SKM-1 (cell line): Measurements from ENCODE around the gene AGMO.

Source experiments
- DNase-seq: peaks from one replicate; lab custom pipeline; 2025; ENCODE audit not compliant: unreplicated experiment; lab: John Stamatoyannopoulos, UW

AGMO gene

DNA sequence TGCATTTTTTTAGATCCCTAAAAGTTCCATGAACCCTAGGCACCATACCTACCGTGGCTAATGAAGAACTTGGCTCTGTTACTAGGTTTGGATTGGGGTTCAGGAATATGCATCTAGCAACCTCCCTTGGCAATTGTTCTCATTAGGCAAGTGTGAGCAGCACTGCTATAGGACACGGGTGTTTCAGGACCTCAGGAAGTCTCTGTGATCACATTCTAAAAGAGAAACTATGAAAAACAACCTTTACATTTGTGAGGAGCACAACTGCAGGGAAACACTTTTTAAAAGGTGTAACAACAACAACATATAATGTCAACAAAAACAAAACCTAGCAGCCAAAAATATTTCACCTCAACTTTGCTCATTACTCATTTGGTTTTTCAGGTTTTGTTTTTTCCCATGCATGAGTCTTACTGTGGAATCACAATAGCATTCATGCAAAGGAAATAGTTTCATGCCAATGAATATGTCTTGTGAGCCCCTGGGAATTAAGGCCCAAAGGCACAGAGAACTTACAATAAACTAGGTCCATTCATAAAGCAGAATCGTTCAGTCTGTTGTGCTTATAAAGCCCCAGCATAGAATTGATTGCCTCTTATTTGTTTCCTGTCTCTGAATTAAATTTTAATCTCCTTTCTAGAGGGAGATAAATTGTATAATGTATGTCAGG is 403.5 kb downstream of the AGMO start:
- no peak for DNase-seq
